OCI-LY3 (cell line): ENCODE data around the gene CAPZA2.

Experiments used
- H2AFZ ChIP-seq: fragments of 200-600, 300-600 bp; shearing (Covaris generic); 2 replicates; pipeline ENCODE4 v1.6.0; 2014; ENCODE audit warnings: antibody characterized with exemption, low read depth, low read length
- H3K27ac ChIP-seq: fragments of 200-600, 300-600 bp; sonication (generic); 2 replicates; pipeline ENCODE4 v1.5.1; 2014; ENCODE audit warnings: mild to moderate bottlenecking, low read length, moderate library complexity, mixed read lengths
- H3K27me3 ChIP-seq: fragments of 200-600, 300-600 bp; sonication (generic); 2 replicates; pipeline ENCODE4 v1.6.1; 2014; ENCODE audit warnings: low read depth, low read length, mixed read lengths
- H3K36me3 ChIP-seq: fragments of 200-600, 300-600 bp; sonication (generic); replicated peaks from 2 replicates; pipeline ENCODE3; 2014; ENCODE audit warnings: low read depth, low read length, mixed read lengths
- H3K4me1 ChIP-seq: fragments of 300-600, 200-600 bp; sonication (generic); 2 replicates; pipeline ENCODE4 v1.6.1; 2014; ENCODE audit warnings: low read length, mixed read lengths
- H3K4me2 ChIP-seq: fragments of 200-600, 300-600 bp; sonication (generic); 2 replicates; pipeline ENCODE4 v1.6.1; 2014; ENCODE audit warnings: low read length, mixed read lengths
- H3K4me3 ChIP-seq: fragments of 300-600, 200-600 bp; sonication (generic); 2 replicates; pipeline ENCODE4 v1.5.1; 2014; ENCODE audit warnings: antibody characterized with exemption, mild to moderate bottlenecking, low read length, moderate library complexity
- H3K79me2 ChIP-seq: fragments of 300-600, 200-600 bp; shearing (Covaris generic); 2 replicates; pipeline ENCODE4 v1.6.1; 2014; ENCODE audit warnings: mild to moderate bottlenecking, low read length, mixed read lengths
- H3K9ac ChIP-seq: fragments of 300-600, 200-600 bp; shearing (Covaris generic); 2 replicates; pipeline ENCODE4 v1.6.0; 2014; ENCODE audit warnings: mild to moderate bottlenecking, low read length, moderate library complexity
- H3K9me3 ChIP-seq: fragments of 200-600, 300-600 bp; shearing (Covaris generic); 2 replicates; pipeline ENCODE4 v1.6.1; 2014; ENCODE audit warnings: low read length, mixed read lengths; ENCODE audit not compliant: insufficient read depth
- H4K20me1 ChIP-seq: fragments of 200-600, 300-600 bp; sonication (generic); 2 replicates; pipeline ENCODE4 v1.6.1; 2016; ENCODE audit warnings: low read length, mixed read lengths; ENCODE audit not compliant: insufficient read depth
- EZH2phosphoT487 ChIP-seq: fragments of 200-600 bp; shearing (Covaris generic); IDR thresholded peaks from 2 replicates; pipeline ENCODE4 v1.6.1; 2018; ENCODE audit warnings: antibody characterized with exemption, mixed run types, low read depth
- TF ChIP-seq, protein P1 (sequence below): fragments of 200-600, 300-600 bp; sonication (generic); IDR thresholded peaks from 2 replicates; pipeline ENCODE4 v1.5.1; 2014; ENCODE audit warnings: antibody characterized with exemption, low read length, low read depth

CAPZA2 gene

DNA sequence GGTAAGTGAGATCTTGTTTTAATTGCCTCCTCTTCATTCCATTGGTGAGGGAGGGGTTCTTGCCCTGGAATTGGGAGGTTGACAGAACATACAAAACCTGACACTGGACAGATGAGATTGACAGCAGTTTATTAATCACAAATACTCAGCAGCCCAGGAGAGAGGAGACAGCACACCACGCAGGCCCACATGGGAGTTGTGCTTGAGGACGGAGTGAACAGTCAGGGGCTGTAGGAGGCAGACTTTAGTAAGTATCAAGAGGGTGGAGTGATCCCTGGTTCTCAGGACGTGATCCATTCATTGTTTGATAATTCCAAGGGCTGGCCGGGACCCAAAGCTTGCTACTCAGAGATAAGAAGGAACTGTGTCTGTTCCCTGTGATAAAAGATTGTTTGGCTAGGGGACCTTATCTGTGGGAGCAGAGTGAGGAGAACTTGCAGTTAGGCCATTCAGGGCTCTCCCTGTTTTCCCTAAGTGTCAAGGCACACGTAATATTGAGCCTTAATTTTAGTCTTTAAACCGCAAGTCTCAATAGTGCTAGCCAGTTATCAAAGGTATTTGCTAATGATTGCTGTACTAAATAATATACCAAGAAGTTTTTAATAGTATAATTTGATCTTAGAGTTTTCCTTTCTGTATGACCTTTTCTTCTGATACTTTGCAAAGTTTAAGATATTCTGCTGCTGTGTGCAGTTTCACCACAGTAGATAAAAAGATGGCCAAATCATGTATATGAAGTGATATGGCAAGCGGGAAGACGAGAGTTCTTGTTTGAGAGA, 14.5 kb downstream of the CAPZA2 start:
- no peak overlapping the region for H3K27ac ChIP-seq
- no peaks in the 10 kb centered on the region for H3K27me3 ChIP-seq
- H3K79me2 ChIP-seq = peaks cover 96% of the 10 kb centered on the region
- H2AFZ ChIP-seq = no peak overlapping the region
- 0 out of 2 replicates have a peak, but pooled peaks cover 2% of the 10 kb centered on the region for H3K4me1 ChIP-seq
- TF ChIP-seq, protein P1, sequence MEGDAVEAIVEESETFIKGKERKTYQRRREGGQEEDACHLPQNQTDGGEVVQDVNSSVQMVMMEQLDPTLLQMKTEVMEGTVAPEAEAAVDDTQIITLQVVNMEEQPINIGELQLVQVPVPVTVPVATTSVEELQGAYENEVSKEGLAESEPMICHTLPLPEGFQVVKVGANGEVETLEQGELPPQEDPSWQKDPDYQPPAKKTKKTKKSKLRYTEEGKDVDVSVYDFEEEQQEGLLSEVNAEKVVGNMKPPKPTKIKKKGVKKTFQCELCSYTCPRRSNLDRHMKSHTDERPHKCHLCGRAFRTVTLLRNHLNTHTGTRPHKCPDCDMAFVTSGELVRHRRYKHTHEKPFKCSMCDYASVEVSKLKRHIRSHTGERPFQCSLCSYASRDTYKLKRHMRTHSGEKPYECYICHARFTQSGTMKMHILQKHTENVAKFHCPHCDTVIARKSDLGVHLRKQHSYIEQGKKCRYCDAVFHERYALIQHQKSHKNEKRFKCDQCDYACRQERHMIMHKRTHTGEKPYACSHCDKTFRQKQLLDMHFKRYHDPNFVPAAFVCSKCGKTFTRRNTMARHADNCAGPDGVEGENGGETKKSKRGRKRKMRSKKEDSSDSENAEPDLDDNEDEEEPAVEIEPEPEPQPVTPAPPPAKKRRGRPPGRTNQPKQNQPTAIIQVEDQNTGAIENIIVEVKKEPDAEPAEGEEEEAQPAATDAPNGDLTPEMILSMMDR = no peak
- TF ChIP-seq EZH2phosphoT487 = no peak
- H3K9me3 ChIP-seq = no peaks in the 10 kb centered on the region
- peaks cover 91% of the 10 kb centered on the region for H4K20me1 ChIP-seq
- no peak overlapping the region for H3K4me2 ChIP-seq
- peaks cover 41% of the 10 kb centered on the region for H3K36me3 ChIP-seq
- H3K9ac ChIP-seq = no peak overlapping the region
- H3K4me3 ChIP-seq = no peak overlapping the region

- Histone ChIP-seq H3K4me1 (no peaks in the 10 kb centered on the region), H3K4me2 (no peak overlapping the region), H3K79me2 (peaks cover 96% of the 10 kb centered on the region), H3K9ac (no peak overlapping the region), H4K20me1 (peaks cover 88% of the 10 kb centered on the region), H3K27me3 (no peaks in the 10 kb centered on the region), H3K4me3 (no peak overlapping the region), H2AFZ (no peak overlapping the region), H3K9me3 (no peaks in the 10 kb centered on the region), H3K27ac (no peak overlapping the region), H3K36me3 (peaks cover 37% of the 10 kb centered on the region)
- TF ChIP-seq, protein P1 = no peak
- no peak for TF ChIP-seq EZH2phosphoT487
Observed at GRCh38 chr7:116877443-116878217, 15.2 kb downstream of the CAPZA2 start.

GRCh38 chr7:116884691-116885090, 22.3 kb downstream of the CAPZA2 start:
- H3K4me3 ChIP-seq = no peak overlapping the region
- H3K36me3 ChIP-seq = peaks cover 31% of the 10 kb centered on the region
- H4K20me1 ChIP-seq = peaks cover 67% of the 10 kb centered on the region
- no peak overlapping the region for H3K27ac ChIP-seq
- H3K4me1 ChIP-seq = no peaks in the 10 kb centered on the region
- peaks cover 83% of the 10 kb centered on the region for H3K79me2 ChIP-seq
- H3K9ac ChIP-seq = no peak overlapping the region
- TF ChIP-seq EZH2phosphoT487 = no peak
- TF ChIP-seq, protein P1 = no peak
- H3K27me3 ChIP-seq = no peaks in the 10 kb centered on the region
- no peak overlapping the region for H3K4me2 ChIP-seq
- H3K9me3 ChIP-seq = no peaks in the 10 kb centered on the region
- H2AFZ ChIP-seq = no peak overlapping the region

GRCh38 chr7:116885724-116886123, 23.3 kb downstream of the CAPZA2 start:
- Histone ChIP-seq H3K27me3 (no peaks in the 10 kb centered on the region), H2AFZ (no peak overlapping the region), H3K27ac (no peak overlapping the region), H3K36me3 (peaks cover 32% of the 10 kb centered on the region), H3K9me3 (no peaks in the 10 kb centered on the region), H3K9ac (no peak overlapping the region), H3K4me1 (no peaks in the 10 kb centered on the region), H4K20me1 (peaks cover 60% of the 10 kb centered on the region), H3K79me2 (peaks cover 74% of the 10 kb centered on the region), H3K4me3 (no peak overlapping the region), H3K4me2 (no peak overlapping the region)
- no peak for TF ChIP-seq EZH2phosphoT487
